CD14-positive monocyte (primary cell): ENCODE measurements around the gene SLC22A4. TPM values are rescaled to one million over a fixed set of nuclear protein-coding genes. Genes with fewer than 3 reads are reported as not detected.

Experiments
- DNase-seq, 3 donors: peaks; one replicate each; pipeline ENCODE4 v3.0.0-alpha.2; 2011 to 2022
- H2AFZ ChIP-seq: 2 replicates; pipeline ENCODE4 v1.6.0; 2012; ENCODE audit warnings: mild to moderate bottlenecking, low read depth, low read length, inconsistent platforms; ENCODE audit not compliant: insufficient read depth, poor library complexity, severe bottlenecking
- H3K27ac ChIP-seq, 2 donors: 1 replicate in 1 of 2; 2 replicates in 1 of 2; pipeline ENCODE4 v1.5.1; 2012 to 2013; ENCODE audit warnings: low read length in 2 of 2, control low read depth in 1 of 2, inconsistent platforms in 1 of 2, low read depth in 1 of 2, mild to moderate bottlenecking in 1 of 2
- H3K27me3 ChIP-seq, 2 donors: one replicate each; pipeline versions ENCODE4 v1.6.0 to v1.6.1; 2011 to 2013; ENCODE audit warnings: low read length in 2 of 2; ENCODE audit not compliant: control insufficient read depth in 2 of 2, insufficient read depth in 2 of 2
- H3K36me3 ChIP-seq, 2 donors: replicated peaks in 1 of 2; 1 replicate in 1 of 2; 2 replicates in 1 of 2; pipeline versions ENCODE4 v1.5.1 to v1.6.1; 2012 to 2013; ENCODE audit warnings: low read length in 2 of 2, control low read depth in 1 of 2, inconsistent platforms in 1 of 2, mild to moderate bottlenecking in 1 of 2; ENCODE audit not compliant: insufficient read depth in 2 of 2, control insufficient read depth in 1 of 2
- H3K4me1 ChIP-seq, 2 donors: 1 replicate in 1 of 2; 2 replicates in 1 of 2; pipeline versions ENCODE4 v1.5.1 to v1.6.1; 2012 to 2013; ENCODE audit warnings: low read length in 2 of 2, control low read depth in 1 of 2, inconsistent platforms in 1 of 2, mild to moderate bottlenecking in 1 of 2, moderate library complexity in 1 of 2; ENCODE audit not compliant: insufficient read depth in 2 of 2, control insufficient read depth in 1 of 2
- H3K4me2 ChIP-seq: replicated peaks from 2 replicates; pipeline ENCODE3; 2012; ENCODE audit warnings: low read length, moderate library complexity, mild to moderate bottlenecking; ENCODE audit not compliant: poor library complexity, severe bottlenecking; ENCODE audit errors: extremely low read depth
- H3K4me3 ChIP-seq, 3 experiments: fragments of 200-600 bp in 1 of 3; sonication (generic) in 1 of 3; replicated peaks in 1 of 3; 1 replicate in 2 of 3; 2 replicates in 1 of 3; pipeline ENCODE4 v1.5.1; 2011 to 2013; ENCODE audit warnings: low read length in 3 of 3, mild to moderate bottlenecking in 3 of 3, control low read depth in 2 of 3, low read depth in 2 of 3, inconsistent platforms in 1 of 3, moderate library complexity in 1 of 3
- H3K79me2 ChIP-seq: 2 replicates; pipeline ENCODE4 v1.6.0; 2012; ENCODE audit warnings: mild to moderate bottlenecking, control low read depth, inconsistent platforms, low read length, moderate library complexity; ENCODE audit not compliant: insufficient read depth
- H3K9ac ChIP-seq: 2 replicates; pipeline ENCODE4 v1.6.0; 2017; ENCODE audit warnings: low read length, mild to moderate bottlenecking; ENCODE audit not compliant: insufficient read depth, poor library complexity, severe bottlenecking
- H3K9me3 ChIP-seq, 2 donors: replicated peaks in 1 of 2; 1 replicate in 1 of 2; 2 replicates in 1 of 2; pipeline versions ENCODE4 v1.5.1 to v1.6.1; 2012 to 2013; ENCODE audit warnings: low read length in 2 of 2, control low read depth in 1 of 2; ENCODE audit not compliant: control insufficient read depth in 1 of 2, insufficient read depth in 1 of 2
- H4K20me1 ChIP-seq: 2 replicates; pipeline ENCODE4 v1.6.0; 2012; ENCODE audit warnings: mild to moderate bottlenecking, low read length, control low read depth, moderate library complexity; ENCODE audit not compliant: insufficient read depth
- H3K27ac Mint-ChIP-seq, 7 donors: one replicate each; pipeline ENCODE4 v1.8.0; 2020; ENCODE audit warnings: mild to moderate bottlenecking in 7 of 7, mixed read lengths in 7 of 7, moderate library complexity in 6 of 7, inconsistent platforms in 2 of 7
- H3K27me3 Mint-ChIP-seq, 3 donors: one replicate each; pipeline ENCODE4 v1.8.0; 2021 to 2022; ENCODE audit warnings: low read depth in 3 of 3, mild to moderate bottlenecking in 3 of 3, mixed read lengths in 3 of 3, moderate library complexity in 3 of 3, inconsistent platforms in 1 of 3
- H3K36me3 Mint-ChIP-seq, 2 donors: one replicate each; pipeline ENCODE4 v1.8.0; 2020; ENCODE audit warnings: mixed read lengths in 2 of 2, inconsistent platforms in 1 of 2, mild to moderate bottlenecking in 1 of 2
- H3K4me1 Mint-ChIP-seq: one replicate; pipeline ENCODE4 v1.8.0; 2020; ENCODE audit warnings: mild to moderate bottlenecking, mixed read lengths
- H3K4me3 Mint-ChIP-seq, 2 donors: one replicate each; pipeline ENCODE4 v1.8.0; 2020; ENCODE audit warnings: mild to moderate bottlenecking in 2 of 2, mixed read lengths in 2 of 2, moderate library complexity in 1 of 2
- H3K9me3 Mint-ChIP-seq, 7 donors: one replicate each; pipeline ENCODE4 v1.8.0; 2020 to 2022; ENCODE audit warnings: mixed read lengths in 7 of 7, mild to moderate bottlenecking in 6 of 7, moderate library complexity in 6 of 7, inconsistent platforms in 2 of 7
- WGBS: methylation state at CpG from one replicate; pipeline ENCODE4 v1.1.5; 2013; ENCODE audit warnings: missing lambda C conversion rate; ENCODE audit not compliant: insufficient coverage; 5-methylcytosine and 5-hydroxymethylcytosine counted together
- intact Hi-C, 2 donors: fragments of 100-400 bp; cut with micrococcal nuclease; formaldehyde crosslinking; loops; one replicate each; pipeline versions ENCODE4 v1.15.0 to v1.15.1; 2023
- polyA plus RNA-seq, 3 donors: library from polyadenylated mRNA; depleted of rRNA in 1 of 3; unstranded in 2 of 3; stranded (reverse) in 1 of 3; fragments of 300-500 nt in 2 of 3; fragments of >200 nt in 1 of 3; fragmentation: Illumina TruSeq in 2 of 3; gene quantifications; 1 replicate in 2 of 3; 2 replicates in 1 of 3; pipeline ENCODE4 v1.2.3, GENCODE V29; 2012 to 2021
- TF ChIP-seq, protein P1 (sequence below): fragments of 200-600 bp; IDR thresholded peaks from one replicate; pipeline ENCODE4 v1.8.0; 2022; ENCODE audit warnings: antibody characterized with exemption, mild to moderate bottlenecking

The SLC22A4 gene
- polyA plus RNA-seq, 3 donors = 7.2 to 13.0 (median 12.2) TPM

DNA sequence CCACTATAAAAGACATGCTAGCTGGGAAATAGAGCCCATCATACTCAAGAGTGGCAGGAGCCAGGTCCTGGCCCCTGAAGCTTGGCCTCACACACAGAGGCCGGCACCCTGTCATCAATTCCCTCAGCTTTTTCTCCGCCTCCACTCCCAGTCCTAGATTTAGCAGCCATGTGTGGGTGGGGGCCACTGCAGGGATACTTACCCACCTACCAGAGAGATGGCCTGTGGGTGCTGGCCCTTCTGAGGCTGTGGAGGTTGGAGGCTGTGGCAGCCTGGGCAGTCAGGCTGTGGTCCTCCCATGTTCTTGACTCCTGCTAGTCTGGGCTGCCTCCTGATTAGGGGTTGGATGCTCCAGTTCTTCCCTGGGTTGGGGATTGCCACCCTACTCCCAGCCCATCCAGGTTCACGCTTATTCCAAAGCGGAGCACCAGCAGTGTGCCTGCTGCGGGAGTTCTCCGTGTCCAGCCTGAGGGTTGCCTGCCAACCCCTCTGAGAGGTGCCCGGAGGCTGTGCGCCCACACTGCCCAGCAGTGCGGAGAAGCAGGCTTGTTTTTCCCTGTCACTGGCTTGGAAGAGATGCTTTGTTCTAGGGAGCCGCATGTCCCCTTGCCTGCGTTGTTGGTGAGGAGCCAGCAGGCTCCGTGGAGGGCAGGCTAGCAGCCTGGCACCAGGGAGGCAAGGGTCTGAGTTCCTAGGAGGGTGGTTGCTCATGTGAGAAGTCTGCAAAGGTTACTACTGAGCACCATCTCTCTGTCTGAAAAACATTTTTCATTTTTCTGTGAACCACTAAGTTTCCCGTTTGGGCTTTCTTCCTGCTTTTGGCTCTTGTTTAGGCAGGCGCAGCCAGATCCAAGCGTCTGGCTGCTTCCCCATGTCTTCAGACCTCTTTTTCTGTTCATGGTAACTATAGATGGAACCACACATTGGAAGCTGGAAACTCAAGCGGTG lies 82.8 kb downstream of the SLC22A4 start:
- no peaks in the 10 kb centered on the region for H4K20me1 ChIP-seq
- H3K9me3 ChIP-seq = no peaks in the 10 kb centered on the region
- H3K79me2 ChIP-seq = peaks cover 13% of the 10 kb centered on the region
- intact Hi-C loops = no loop called here
- no peak overlapping the region for H3K27ac ChIP-seq
- H3K4me2 ChIP-seq = no peak overlapping the region
- Mint-ChIP-seq H3K4me3 (no peak overlapping the region), H3K27me3 (no peaks in the 10 kb centered on the region), H3K9me3 (no peaks in the 10 kb centered on the region), H3K4me1 (peaks cover 10% of the 10 kb centered on the region), H3K36me3 (peaks cover 13 to 22% of the 10 kb centered on the region in 2 donors), H3K27ac (no peak overlapping the region)
- no peak for DNase-seq
- H3K9ac ChIP-seq = no peak overlapping the region
- no peaks in the 10 kb centered on the region for H3K27me3 ChIP-seq
- WGBS = 94% methylated on average over 12 of the region's 16 CpGs
- H2AFZ ChIP-seq = no peak overlapping the region
- H3K36me3 ChIP-seq = peaks cover 0 to 39% of the 10 kb centered on the region in 2 donors
- peaks cover 8 to 9% of the 10 kb centered on the region in 2 donors for H3K4me1 ChIP-seq
- H3K4me3 ChIP-seq = no peak overlapping the region
- TF ChIP-seq, protein P1, sequence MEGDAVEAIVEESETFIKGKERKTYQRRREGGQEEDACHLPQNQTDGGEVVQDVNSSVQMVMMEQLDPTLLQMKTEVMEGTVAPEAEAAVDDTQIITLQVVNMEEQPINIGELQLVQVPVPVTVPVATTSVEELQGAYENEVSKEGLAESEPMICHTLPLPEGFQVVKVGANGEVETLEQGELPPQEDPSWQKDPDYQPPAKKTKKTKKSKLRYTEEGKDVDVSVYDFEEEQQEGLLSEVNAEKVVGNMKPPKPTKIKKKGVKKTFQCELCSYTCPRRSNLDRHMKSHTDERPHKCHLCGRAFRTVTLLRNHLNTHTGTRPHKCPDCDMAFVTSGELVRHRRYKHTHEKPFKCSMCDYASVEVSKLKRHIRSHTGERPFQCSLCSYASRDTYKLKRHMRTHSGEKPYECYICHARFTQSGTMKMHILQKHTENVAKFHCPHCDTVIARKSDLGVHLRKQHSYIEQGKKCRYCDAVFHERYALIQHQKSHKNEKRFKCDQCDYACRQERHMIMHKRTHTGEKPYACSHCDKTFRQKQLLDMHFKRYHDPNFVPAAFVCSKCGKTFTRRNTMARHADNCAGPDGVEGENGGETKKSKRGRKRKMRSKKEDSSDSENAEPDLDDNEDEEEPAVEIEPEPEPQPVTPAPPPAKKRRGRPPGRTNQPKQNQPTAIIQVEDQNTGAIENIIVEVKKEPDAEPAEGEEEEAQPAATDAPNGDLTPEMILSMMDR = no peak

DNA sequence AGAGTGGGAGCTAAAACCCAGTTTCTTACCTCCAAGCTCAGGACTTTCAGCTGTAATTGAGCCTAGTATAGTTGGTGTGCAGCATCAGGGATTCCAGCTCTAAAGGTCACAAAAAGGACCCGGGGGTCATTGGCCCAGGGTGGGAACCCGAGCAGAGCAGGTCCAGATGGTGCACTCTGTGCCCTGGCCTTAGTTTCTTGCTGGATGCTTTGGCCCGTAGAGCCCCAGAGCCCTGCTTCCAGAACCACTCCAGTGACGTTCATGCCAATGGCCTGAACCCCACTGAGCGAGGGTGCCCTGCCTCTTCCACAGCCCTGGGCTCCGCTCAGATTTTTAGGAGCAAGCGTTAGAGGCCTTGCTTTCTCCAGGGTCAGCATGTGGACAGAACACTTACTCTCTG lies 83.5 kb downstream of the SLC22A4 start:
- peaks cover 16 to 22% of the 10 kb centered on the region in 2 donors for H3K36me3 Mint-ChIP-seq
- Histone ChIP-seq H4K20me1 (no peaks in the 10 kb centered on the region), H3K4me3 (no peak overlapping the region), H3K4me1 (peaks cover under 1 to 1% of the 10 kb centered on the region in 2 donors), H3K27me3 (no peaks in the 10 kb centered on the region), H3K4me2 (no peak overlapping the region), H3K79me2 (peaks cover 12% of the 10 kb centered on the region), H3K9ac (no peak overlapping the region), H2AFZ (no peak overlapping the region), H3K27ac (no peak overlapping the region), H3K36me3 (peaks cover 0 to 39% of the 10 kb centered on the region in 2 donors), H3K9me3 (no peaks in the 10 kb centered on the region)
- no peaks in the 10 kb centered on the region for H3K27me3 Mint-ChIP-seq
- H3K9me3 Mint-ChIP-seq = no peaks in the 10 kb centered on the region
- DNase-seq = no peak
- TF ChIP-seq, protein P1 = no peak
- WGBS = 86% methylated on average over 7 of the region's 7 CpGs
- no peak overlapping the region for H3K4me3 Mint-ChIP-seq
- no peak overlapping the region for H3K27ac Mint-ChIP-seq
- peaks cover 3% of the 10 kb centered on the region for H3K4me1 Mint-ChIP-seq
- intact Hi-C loops = no loop called here
